NT2/D1 (cell line): Measurements from ENCODE around the gene CLPTM1.
"Not testable (repeated sequence)": the region's sequence is repeated elsewhere in the genome, so short reads cannot be mapped to it uniquely, and the experiment has no call there.

ENCODE experiments used
- DNase-seq: peaks from one replicate; pipeline ENCODE4 v3.0.0-alpha.2; 2011; ENCODE audit warnings: low read depth, low spot score
- H3K27me3 ChIP-seq: 2 replicates; pipeline ENCODE4 v1.6.0; 2011; ENCODE audit warnings: mild to moderate bottlenecking; ENCODE audit not compliant: insufficient read length, insufficient read depth
- H3K36me3 ChIP-seq: 2 replicates; pipeline ENCODE4 v1.6.1; 2011; ENCODE audit warnings: mild to moderate bottlenecking, low read length, mixed read lengths; ENCODE audit not compliant: insufficient read depth, insufficient read length
- H3K4me1 ChIP-seq: 2 replicates; pipeline ENCODE4 v1.5.1; 2011; ENCODE audit not compliant: insufficient read depth, insufficient read length
- H3K4me3 ChIP-seq: 2 replicates; pipeline ENCODE4 v1.5.1; 2011; ENCODE audit warnings: low read depth; ENCODE audit not compliant: insufficient read length
- H3K9ac ChIP-seq: 2 replicates; pipeline ENCODE4 v1.6.0; 2011; ENCODE audit warnings: low read depth; ENCODE audit not compliant: insufficient read length
- H3K9me3 ChIP-seq: 2 replicates; pipeline ENCODE4 v1.5.1; 2011; ENCODE audit warnings: mild to moderate bottlenecking, low read length; ENCODE audit not compliant: insufficient read depth
- SUZ12 ChIP-seq: IDR thresholded peaks from 2 replicates; pipeline ENCODE4 v1.6.1; 2011; ENCODE audit not compliant: insufficient read length, insufficient read depth; ENCODE audit errors: extremely low read depth
- YY1 ChIP-seq: IDR thresholded peaks from 2 replicates; pipeline ENCODE4 v1.6.1; 2011; ENCODE audit not compliant: insufficient read length, insufficient read depth
- ZNF274 ChIP-seq: IDR thresholded peaks from 2 replicates; pipeline ENCODE4 v1.6.1; 2011; ENCODE audit warnings: mild to moderate bottlenecking, low read depth, low read length

CLPTM1 gene, protein sequence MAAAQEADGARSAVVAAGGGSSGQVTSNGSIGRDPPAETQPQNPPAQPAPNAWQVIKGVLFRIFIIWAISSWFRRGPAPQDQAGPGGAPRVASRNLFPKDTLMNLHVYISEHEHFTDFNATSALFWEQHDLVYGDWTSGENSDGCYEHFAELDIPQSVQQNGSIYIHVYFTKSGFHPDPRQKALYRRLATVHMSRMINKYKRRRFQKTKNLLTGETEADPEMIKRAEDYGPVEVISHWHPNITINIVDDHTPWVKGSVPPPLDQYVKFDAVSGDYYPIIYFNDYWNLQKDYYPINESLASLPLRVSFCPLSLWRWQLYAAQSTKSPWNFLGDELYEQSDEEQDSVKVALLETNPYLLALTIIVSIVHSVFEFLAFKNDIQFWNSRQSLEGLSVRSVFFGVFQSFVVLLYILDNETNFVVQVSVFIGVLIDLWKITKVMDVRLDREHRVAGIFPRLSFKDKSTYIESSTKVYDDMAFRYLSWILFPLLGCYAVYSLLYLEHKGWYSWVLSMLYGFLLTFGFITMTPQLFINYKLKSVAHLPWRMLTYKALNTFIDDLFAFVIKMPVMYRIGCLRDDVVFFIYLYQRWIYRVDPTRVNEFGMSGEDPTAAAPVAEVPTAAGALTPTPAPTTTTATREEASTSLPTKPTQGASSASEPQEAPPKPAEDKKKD

DNA sequence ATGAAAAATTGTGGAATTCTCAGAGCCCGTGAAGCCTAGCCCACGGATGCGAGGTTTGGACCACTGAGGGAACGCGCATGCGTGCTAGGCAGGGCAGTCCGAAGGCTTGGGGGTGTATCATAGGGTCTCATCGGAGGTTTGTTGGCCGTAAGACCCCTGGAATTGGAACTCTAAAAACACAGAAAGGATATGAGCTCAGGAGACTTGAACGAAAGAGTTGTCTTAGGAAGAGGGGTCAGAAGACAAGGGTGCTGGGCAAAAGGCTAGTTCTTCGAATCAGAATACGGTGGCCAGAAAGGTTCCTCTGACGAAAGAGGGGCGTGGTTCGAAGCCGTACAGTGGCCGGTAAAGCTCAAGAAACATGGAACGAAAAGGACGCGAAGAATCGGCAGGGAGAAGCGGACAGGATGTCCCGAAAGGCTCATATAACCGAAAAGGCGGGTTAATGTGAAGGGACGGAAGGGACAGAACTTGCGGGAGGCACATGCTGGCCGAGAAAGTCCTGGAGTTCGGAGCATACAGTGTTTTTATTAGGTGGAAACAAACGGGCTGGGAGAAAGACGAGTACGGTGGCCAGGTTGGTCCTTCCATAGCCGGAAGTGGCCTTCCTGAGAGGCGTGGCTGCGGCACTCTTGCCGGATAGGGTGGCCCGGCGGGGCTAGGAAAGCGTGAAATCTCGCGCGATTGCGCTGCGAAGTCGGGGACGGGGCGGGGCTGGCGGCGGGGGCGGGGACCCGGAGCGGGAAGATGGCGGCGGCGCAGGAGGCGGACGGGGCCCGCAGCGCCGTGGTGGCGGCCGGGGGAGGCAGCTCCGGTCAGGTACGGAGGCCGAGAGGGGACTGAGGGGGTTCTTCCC is at the start of gene CLPTM1:
CLPTM1 (plus strand) TSS at position 732 of the 856 bp plus-strand sequence; CDS start at position 748, 16 bp downstream.
- Histone ChIP-seq H3K36me3 (peaks cover 7% of the 10 kb centered on the region), H3K9ac (peak within 1 kb of the TSS; percentile 92), H3K4me3 (peak within 1 kb of the TSS; percentile 94), H3K4me1 (peaks cover 5% of the 10 kb centered on the region), H3K27me3 (no peaks in the 10 kb centered on the region), H3K9me3 (no peaks in the 10 kb centered on the region)
- TF ChIP-seq SUZ12 (no peak), YY1 (peak; percentile 30), ZNF274 (no peak)
- peak; percentile 88 for DNase-seq

DNA sequence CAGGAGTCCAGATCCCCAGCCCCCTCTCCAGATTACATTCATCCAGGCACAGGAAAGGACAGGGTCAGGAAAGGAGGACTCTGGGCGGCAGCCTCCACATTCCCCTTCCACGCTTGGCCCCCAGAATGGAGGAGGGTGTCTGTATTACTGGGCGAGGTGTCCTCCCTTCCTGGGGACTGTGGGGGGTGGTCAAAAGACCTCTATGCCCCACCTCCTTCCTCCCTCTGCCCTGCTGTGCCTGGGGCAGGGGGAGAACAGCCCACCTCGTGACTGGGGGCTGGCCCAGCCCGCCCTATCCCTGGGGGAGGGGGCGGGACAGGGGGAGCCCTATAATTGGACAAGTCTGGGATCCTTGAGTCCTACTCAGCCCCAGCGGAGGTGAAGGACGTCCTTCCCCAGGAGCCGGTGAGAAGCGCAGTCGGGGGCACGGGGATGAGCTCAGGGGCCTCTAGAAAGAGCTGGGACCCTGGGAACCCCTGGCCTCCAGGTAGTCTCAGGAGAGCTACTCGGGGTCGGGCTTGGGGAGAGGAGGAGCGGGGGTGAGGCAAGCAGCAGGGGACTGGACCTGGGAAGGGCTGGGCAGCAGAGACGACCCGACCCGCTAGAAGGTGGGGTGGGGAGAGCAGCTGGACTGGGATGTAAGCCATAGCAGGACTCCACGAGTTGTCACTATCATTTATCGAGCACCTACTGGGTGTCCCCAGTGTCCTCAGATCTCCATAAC is 49.6 kb upstream of the CLPTM1 start, which contains the start of gene APOE:
APOE (plus strand) TSS at position 360 of the 724 bp plus-strand sequence. CDS start 829 bp downstream, outside the sequence.
- Histone ChIP-seq H3K27me3 (no peaks in the 10 kb centered on the region), H3K9me3 (no peaks in the 10 kb centered on the region), H3K9ac (peak within 1 kb of the TSS; percentile 90), H3K4me1 (peaks cover 16% of the 10 kb centered on the region), H3K36me3 (peaks cover 61% of the 10 kb centered on the region), H3K4me3 (peak within 1 kb of the TSS; percentile 89)
- DNase-seq = no peak
- no peak for TF ChIP-seq ZNF274
- TF ChIP-seq SUZ12 = no peak
- TF ChIP-seq YY1 = no peak

DNA sequence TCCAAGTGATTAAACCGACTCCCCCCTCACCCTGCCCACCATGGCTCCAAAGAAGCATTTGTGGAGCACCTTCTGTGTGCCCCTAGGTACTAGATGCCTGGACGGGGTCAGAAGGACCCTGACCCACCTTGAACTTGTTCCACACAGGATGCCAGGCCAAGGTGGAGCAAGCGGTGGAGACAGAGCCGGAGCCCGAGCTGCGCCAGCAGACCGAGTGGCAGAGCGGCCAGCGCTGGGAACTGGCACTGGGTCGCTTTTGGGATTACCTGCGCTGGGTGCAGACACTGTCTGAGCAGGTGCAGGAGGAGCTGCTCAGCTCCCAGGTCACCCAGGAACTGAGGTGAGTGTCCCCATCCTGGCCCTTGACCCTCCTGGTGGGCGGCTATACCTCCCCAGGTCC is 47.6 kb upstream of the CLPTM1 start:
- Histone ChIP-seq H3K27me3 (no peaks in the 10 kb centered on the region), H3K4me1 (peaks cover 22% of the 10 kb centered on the region), H3K9me3 (no peaks in the 10 kb centered on the region), H3K36me3 (peaks cover 44% of the 10 kb centered on the region), H3K4me3 (no peak overlapping the region), H3K9ac (peak overlapping the region; percentile 51)
- DNase-seq = no peak
- TF ChIP-seq YY1 = no peak
- no peak for TF ChIP-seq ZNF274
- TF ChIP-seq SUZ12 = no peak

DNA sequence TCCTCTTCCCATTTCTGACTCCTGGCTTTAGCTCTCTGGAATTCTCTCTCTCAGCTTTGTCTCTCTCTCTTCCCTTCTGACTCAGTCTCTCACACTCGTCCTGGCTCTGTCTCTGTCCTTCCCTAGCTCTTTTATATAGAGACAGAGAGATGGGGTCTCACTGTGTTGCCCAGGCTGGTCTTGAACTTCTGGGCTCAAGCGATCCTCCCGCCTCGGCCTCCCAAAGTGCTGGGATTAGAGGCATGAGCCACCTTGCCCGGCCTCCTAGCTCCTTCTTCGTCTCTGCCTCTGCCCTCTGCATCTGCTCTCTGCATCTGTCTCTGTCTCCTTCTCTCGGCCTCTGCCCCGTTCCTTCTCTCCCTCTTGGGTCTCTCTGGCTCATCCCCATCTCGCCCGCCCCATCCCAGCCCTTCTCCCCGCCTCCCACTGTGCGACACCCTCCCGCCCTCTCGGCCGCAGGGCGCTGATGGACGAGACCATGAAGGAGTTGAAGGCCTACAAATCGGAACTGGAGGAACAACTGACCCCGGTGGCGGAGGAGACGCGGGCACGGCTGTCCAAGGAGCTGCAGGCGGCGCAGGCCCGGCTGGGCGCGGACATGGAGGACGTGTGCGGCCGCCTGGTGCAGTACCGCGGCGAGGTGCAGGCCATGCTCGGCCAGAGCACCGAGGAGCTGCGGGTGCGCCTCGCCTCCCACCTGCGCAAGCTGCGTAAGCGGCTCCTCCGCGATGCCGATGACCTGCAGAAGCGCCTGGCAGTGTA is 46.9 kb upstream of the CLPTM1 start:
- Histone ChIP-seq H3K9me3 (no peaks in the 10 kb centered on the region), H3K4me3 (no peak overlapping the region), H3K36me3 (peaks cover 39% of the 10 kb centered on the region), H3K27me3 (no peaks in the 10 kb centered on the region), H3K4me1 (peaks cover 22% of the 10 kb centered on the region), H3K9ac (peak overlapping the region; percentile 51)
- TF ChIP-seq YY1 = no peak
- TF ChIP-seq SUZ12 = no peak
- no peak for TF ChIP-seq ZNF274
- DNase-seq = no peak

DNA sequence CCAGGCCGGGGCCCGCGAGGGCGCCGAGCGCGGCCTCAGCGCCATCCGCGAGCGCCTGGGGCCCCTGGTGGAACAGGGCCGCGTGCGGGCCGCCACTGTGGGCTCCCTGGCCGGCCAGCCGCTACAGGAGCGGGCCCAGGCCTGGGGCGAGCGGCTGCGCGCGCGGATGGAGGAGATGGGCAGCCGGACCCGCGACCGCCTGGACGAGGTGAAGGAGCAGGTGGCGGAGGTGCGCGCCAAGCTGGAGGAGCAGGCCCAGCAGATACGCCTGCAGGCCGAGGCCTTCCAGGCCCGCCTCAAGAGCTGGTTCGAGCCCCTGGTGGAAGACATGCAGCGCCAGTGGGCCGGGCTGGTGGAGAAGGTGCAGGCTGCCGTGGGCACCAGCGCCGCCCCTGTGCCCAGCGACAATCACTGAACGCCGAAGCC is 46.3 kb upstream of the CLPTM1 start:
- Histone ChIP-seq H3K9ac (no peak overlapping the region), H3K4me1 (peaks cover 21% of the 10 kb centered on the region), H3K4me3 (no peak overlapping the region), H3K27me3 (no peaks in the 10 kb centered on the region), H3K9me3 (no peaks in the 10 kb centered on the region), H3K36me3 (peaks cover 35% of the 10 kb centered on the region)
- no peak for TF ChIP-seq ZNF274
- no peak for DNase-seq

DNA sequence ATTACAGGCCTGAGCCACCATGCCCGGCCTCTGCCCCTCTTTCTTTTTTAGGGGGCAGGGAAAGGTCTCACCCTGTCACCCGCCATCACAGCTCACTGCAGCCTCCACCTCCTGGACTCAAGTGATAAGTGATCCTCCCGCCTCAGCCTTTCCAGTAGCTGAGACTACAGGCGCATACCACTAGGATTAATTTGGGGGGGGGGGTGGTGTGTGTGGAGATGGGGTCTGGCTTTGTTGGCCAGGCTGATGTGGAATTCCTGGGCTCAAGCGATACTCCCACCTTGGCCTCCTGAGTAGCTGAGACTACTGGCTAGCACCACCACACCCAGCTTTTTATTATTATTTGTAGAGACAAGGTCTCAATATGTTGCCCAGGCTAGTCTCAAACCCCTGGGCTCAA is 45.4 kb upstream of the CLPTM1 start:
- Histone ChIP-seq H3K4me1 (peaks cover 13% of the 10 kb centered on the region), H3K36me3 (peaks cover 31% of the 10 kb centered on the region), H3K9me3 (no peaks in the 10 kb centered on the region), H3K27me3 (no peaks in the 10 kb centered on the region), H3K9ac (no peak overlapping the region), H3K4me3 (no peak overlapping the region)
- no peak for DNase-seq
- TF ChIP-seq YY1 = no peak
- TF ChIP-seq ZNF274 = no peak
- TF ChIP-seq SUZ12 = no peak

DNA sequence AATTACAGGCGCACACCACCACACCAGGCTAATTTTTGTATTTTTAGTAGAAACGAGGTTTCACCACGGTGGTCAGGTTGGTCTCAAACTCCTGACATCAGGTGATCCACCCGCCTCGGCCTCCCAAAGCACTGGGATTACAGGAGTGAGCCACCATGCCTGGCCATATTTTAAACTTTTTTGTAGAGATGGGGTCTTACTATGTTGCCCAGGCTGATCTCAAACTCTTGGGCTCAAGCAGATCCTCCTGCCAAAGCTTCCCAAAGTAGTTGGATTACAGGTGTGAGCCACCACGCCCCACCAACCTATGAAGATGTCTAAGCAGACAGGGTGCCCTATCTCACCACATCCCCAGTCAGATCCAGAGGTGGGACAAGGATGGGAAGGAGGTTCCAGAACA is 43.3 kb upstream of the CLPTM1 start:
- DNase-seq, H3K27me3 ChIP-seq, H3K9ac ChIP-seq, H3K4me3 ChIP-seq, H3K9me3 ChIP-seq: not testable (repeated sequence)
- peaks cover 30% of the 10 kb centered on the region for H3K36me3 ChIP-seq
- peaks cover 13% of the 10 kb centered on the region for H3K4me1 ChIP-seq
